Activated T-helper 2 cell treated with anti-CD3 and anti-CD28 coated beads, Interferon-gamma antibody, Interleukin-2, Interleukin-4, amounts not matched to agents 10 μg/mL and 5 μg/mL and 100 μg/mL, durations not matched to agents 14 hours and 24 hours and 36 hours (primary cell): ENCODE measurements around the gene CIAPIN1. TPM values are rescaled to one million over a fixed set of nuclear protein-coding genes. Genes with fewer than 3 reads are reported as not detected.

ENCODE experiments used
- DNase-seq: peaks from one replicate; pipeline ENCODE4 v3.0.0; 2021; ENCODE audit warnings: low spot score
- H3K27ac Mint-ChIP-seq: one replicate; pipeline ENCODE4 v1.8.0; 2021; ENCODE audit warnings: mixed read lengths
- H3K27me3 Mint-ChIP-seq: one replicate; pipeline ENCODE4 v1.8.0; 2021; ENCODE audit warnings: low read depth, mixed read lengths
- H3K36me3 Mint-ChIP-seq: one replicate; pipeline ENCODE4 v1.8.0; 2021; ENCODE audit warnings: low read depth, mixed read lengths
- H3K4me1 Mint-ChIP-seq: one replicate; pipeline ENCODE4 v1.8.0; 2021; ENCODE audit warnings: low read depth, mixed read lengths
- H3K4me3 Mint-ChIP-seq: one replicate; pipeline ENCODE4 v1.8.0; 2021; ENCODE audit warnings: low read depth, mild to moderate bottlenecking, moderate library complexity, mixed read lengths
- H3K9me3 Mint-ChIP-seq: one replicate; pipeline ENCODE4 v1.8.0; 2021; ENCODE audit warnings: mixed read lengths
- intact Hi-C: fragments of 100-400 bp; cut with micrococcal nuclease; formaldehyde crosslinking; loops from one replicate; pipeline ENCODE4 v1.15.1; 2023
- total RNA-seq: library from RNA; stranded (reverse); gene quantifications from 2 replicates; pipeline ENCODE4 v1.2.3, GENCODE V29; 2022

CIAPIN1 gene
- total RNA-seq, 1 donor from 2014 or later, result 73.1 TPM

- Mint-ChIP-seq H3K4me3 (no peak overlapping the region), H3K4me1 (peaks cover 11% of the 10 kb centered on the region), H3K27me3 (peaks cover 10% of the 10 kb centered on the region), H3K27ac (no peak overlapping the region), H3K36me3 (no peaks in the 10 kb centered on the region), H3K9me3 (no peaks in the 10 kb centered on the region)
- DNase-seq, result no peak
- intact Hi-C loops, result no loop called here
Observed at GRCh38 chr16:57480754-57481230, 33.6 kb upstream of the CIAPIN1 start.

- Mint-ChIP-seq H3K4me3 (no peak overlapping the region), H3K9me3 (no peaks in the 10 kb centered on the region), H3K27ac (no peak overlapping the region), H3K4me1 (peaks cover 11% of the 10 kb centered on the region), H3K36me3 (no peaks in the 10 kb centered on the region), H3K27me3 (peaks cover 7% of the 10 kb centered on the region)
- intact Hi-C loops, result no loop called here
- DNase-seq, result no peak
Observed at GRCh38 chr16:57479976-57480753, 33.0 kb upstream of the CIAPIN1 start.

DNA sequence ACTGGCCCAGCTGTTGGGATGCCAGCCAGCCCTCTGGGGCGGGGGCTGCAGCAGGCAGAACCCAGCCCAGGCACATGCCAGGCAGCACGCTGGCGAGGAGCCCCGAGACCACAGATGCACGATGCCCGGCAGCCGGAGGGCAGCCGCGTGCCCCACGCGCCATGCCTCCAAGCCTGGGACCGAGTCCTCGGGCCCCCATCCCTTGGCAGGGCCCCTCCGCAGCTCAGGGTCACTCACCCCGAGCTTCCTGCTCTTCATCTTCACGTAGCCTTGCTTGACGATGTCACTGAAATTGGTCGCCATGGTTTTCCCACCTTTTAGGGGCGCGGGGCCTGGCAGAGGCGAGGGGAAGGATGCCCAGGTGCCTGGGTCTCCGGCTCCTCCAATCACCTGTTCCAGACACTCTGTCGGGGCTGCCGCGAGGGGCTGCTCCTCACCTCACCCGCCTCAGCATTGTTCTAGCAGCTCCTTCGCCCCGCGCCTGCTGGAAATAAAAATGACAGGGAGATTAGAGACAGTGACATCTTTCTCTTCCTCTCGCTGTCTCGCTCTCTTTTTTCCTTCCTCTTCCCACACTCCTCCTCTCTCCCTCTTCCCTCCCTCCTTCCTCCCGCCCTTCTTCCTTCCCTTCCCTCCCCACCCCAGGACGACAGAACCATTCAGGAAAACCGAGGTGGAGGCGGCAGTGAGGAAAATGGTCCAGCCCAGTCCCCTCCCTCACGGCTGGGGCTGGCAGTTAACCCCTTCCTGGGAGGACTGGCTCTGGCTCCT lies 32.2 kb upstream of the CIAPIN1 start:
- H3K27me3 Mint-ChIP-seq, result peaks cover 3% of the 10 kb centered on the region
- H3K4me1 Mint-ChIP-seq, result peaks cover 12% of the 10 kb centered on the region
- intact Hi-C loops, result no loop called here
- H3K9me3 Mint-ChIP-seq, result no peaks in the 10 kb centered on the region
- no peak overlapping the region for H3K4me3 Mint-ChIP-seq
- DNase-seq, result no peak
- H3K36me3 Mint-ChIP-seq, result no peaks in the 10 kb centered on the region
- H3K27ac Mint-ChIP-seq, result no peak overlapping the region

DNA sequence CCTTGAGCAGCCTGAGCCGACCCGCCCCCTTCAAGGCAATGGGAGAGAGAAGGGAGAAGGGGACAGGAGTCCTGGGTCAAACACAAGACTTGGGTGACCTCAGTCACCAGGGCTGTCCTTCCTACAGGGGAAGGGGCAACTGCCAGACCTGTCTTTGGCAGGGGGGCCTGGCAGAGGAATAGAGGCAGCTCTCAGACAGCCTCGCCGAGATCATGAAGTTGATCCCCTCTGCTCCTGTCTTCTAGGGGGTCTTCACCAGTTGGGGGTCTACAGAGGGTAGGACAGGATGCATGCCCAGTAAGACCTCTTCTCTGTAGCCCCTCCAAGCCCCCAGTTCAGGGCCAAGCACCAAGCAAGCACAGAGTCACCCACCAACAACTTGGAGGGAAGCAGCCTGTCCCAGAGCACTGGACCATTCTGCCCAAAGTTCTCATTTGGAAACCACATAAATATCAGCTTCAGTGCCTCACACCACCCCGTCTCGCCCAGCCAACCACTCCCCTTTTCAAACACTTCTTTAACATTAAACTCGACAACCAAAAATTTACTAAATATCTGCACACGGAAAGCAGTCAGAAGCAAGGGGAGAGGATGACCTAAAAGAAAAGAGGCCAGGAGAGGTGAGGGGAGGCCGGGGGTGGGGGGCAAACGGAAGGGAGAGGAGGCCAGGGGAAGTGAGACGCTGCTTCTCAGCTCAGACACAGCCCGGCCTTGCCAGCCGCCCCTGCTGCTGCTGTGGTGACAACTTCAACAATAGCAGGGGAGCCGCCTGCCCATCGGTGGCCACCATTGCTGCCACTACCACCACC lies 31.4 kb upstream of the CIAPIN1 start:
- no peak for DNase-seq
- intact Hi-C loops, result no loop called here
- peaks cover 12% of the 10 kb centered on the region for H3K4me1 Mint-ChIP-seq

DNA sequence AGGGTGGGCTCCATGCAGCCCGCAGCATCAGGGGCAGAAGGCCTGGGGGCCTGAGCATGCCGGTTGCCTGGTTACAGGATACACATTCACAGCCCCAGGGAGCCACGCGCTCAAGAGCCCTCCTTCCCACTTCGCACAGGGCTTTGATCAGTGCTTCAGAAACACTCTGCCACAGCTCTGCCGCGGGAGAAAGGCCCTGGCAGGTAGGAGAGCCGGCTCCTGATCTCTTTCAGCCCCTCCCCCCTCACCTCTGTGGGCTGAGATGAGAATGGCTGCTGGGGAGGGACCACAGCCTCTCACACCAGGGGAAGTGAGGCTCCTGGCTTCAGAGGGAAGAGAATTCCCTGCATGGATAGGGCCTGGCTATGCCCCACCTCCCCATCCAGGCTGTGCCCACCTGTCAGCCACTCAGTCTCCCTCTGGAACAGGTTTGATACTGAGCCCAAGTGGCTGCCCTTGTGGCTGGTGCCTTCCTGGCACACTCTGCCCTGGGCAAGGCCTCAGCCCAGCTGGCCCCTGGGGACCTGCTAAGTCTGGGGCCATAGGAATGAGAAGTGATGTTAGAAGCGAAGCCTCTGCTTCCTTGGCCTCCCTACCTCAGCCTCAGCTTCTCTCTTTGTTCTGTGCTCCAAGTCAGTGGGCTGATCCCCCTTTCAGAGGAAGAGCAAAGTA lies 30.5 kb upstream of the CIAPIN1 start:
- H3K27me3 Mint-ChIP-seq, result peaks cover 3% of the 10 kb centered on the region
- no peaks in the 10 kb centered on the region for H3K9me3 Mint-ChIP-seq
- DNase-seq, result no peak
- no peak overlapping the region for H3K4me3 Mint-ChIP-seq
- peaks cover 12% of the 10 kb centered on the region for H3K4me1 Mint-ChIP-seq
- H3K27ac Mint-ChIP-seq, result no peak overlapping the region
- no peaks in the 10 kb centered on the region for H3K36me3 Mint-ChIP-seq
- intact Hi-C loops, result no loop called here

More for the DNA sequence above, 31.4 kb upstream of the CIAPIN1 start:
- H3K27me3 Mint-ChIP-seq, result peaks cover 3% of the 10 kb centered on the region
- H3K9me3 Mint-ChIP-seq, result no peaks in the 10 kb centered on the region
- no peak overlapping the region for H3K4me3 Mint-ChIP-seq
- H3K27ac Mint-ChIP-seq, result no peak overlapping the region
- H3K36me3 Mint-ChIP-seq, result no peaks in the 10 kb centered on the region

- intact Hi-C loops, result loop anchor here (1.0 kb wide), 1 partner anchor 10 kb away; the partner anchor contains the start of gene DOK4
- no peak for DNase-seq
- Mint-ChIP-seq H3K27me3 (peaks cover 3% of the 10 kb centered on the region), H3K9me3 (no peaks in the 10 kb centered on the region), H3K27ac (no peak overlapping the region), H3K4me1 (peaks cover 12% of the 10 kb centered on the region), H3K36me3 (peaks cover 4% of the 10 kb centered on the region), H3K4me3 (no peak overlapping the region)
Observed at GRCh38 chr16:57476546-57477410, 29.6 kb upstream of the CIAPIN1 start.

GRCh38 chr16:57475711-57476339 lies 28.6 kb upstream of the CIAPIN1 start:
- Mint-ChIP-seq H3K27ac (peak overlapping the region; percentile 52), H3K4me1 (peaks cover 12% of the 10 kb centered on the region), H3K9me3 (no peaks in the 10 kb centered on the region), H3K27me3 (peaks cover 3% of the 10 kb centered on the region), H3K4me3 (peak overlapping the region; percentile 47), H3K36me3 (peaks cover 10% of the 10 kb centered on the region)
- intact Hi-C loops, result loop anchor here (1.0 kb wide), 2 partner anchors 10 to 43 kb away; partner anchors contain the start of gene DOK4
- DNase-seq, result peak; percentile 78

GRCh38 chr16:57474671-57475661 lies 27.8 kb upstream of the CIAPIN1 start:
- Mint-ChIP-seq H3K9me3 (no peaks in the 10 kb centered on the region), H3K4me3 (no peak overlapping the region), H3K36me3 (peaks cover 16% of the 10 kb centered on the region), H3K27ac (no peak overlapping the region), H3K4me1 (peaks cover 12% of the 10 kb centered on the region), H3K27me3 (peaks cover 3% of the 10 kb centered on the region)
- intact Hi-C loops, result loop anchor here (1.0 kb wide), 1 partner anchor 44 kb away; no protein-coding TSS in a partner anchor
- DNase-seq, result no peak

DNA sequence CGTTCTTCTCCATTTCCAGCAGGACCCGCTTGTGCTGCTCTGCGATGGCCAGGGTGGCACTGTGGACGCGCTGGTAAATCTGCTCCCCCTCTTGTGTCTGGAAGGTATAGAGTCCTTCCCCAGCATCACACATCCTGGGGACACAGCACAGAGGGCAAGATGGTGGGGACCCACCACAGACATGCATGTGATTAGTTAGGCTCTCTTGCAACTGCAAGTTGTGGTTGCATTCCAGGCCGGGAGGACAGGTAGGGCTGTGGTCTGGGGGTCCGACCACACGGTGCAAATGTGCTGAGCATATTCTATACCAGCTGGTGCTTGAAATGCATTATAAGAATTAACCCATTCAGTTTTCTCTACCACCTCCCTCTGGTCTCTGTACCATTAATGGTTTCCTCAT lies 26.7 kb upstream of the CIAPIN1 start:
- H3K36me3 Mint-ChIP-seq, result peaks cover 27% of the 10 kb centered on the region
- DNase-seq, result no peak
- intact Hi-C loops, result no loop called here
- no peaks in the 10 kb centered on the region for H3K27me3 Mint-ChIP-seq
- H3K27ac Mint-ChIP-seq, result no peak overlapping the region
- no peak overlapping the region for H3K4me3 Mint-ChIP-seq
- no peaks in the 10 kb centered on the region for H3K9me3 Mint-ChIP-seq
- peaks cover 12% of the 10 kb centered on the region for H3K4me1 Mint-ChIP-seq

- no peak overlapping the region for H3K4me3 Mint-ChIP-seq
- no peaks in the 10 kb centered on the region for H3K27me3 Mint-ChIP-seq
- no peak for DNase-seq
- H3K9me3 Mint-ChIP-seq, result no peaks in the 10 kb centered on the region
- H3K4me1 Mint-ChIP-seq, result peaks cover 14% of the 10 kb centered on the region
- no peak overlapping the region for H3K27ac Mint-ChIP-seq
- intact Hi-C loops, result no loop called here
- H3K36me3 Mint-ChIP-seq, result peaks cover 33% of the 10 kb centered on the region
Observed at GRCh38 chr16:57473176-57473840, 26.1 kb upstream of the CIAPIN1 start.
